Panc1 (cell line): ENCODE measurements around the gene TBC1D16. TPM values are rescaled to one million over a fixed set of nuclear protein-coding genes. Genes with fewer than 3 reads are reported as not detected.

ENCODE experiments used
- ATAC-seq: fragments of 200-7000 bp; cut with Tn5 transposase; 2 replicates; pipeline ENCODE4 v1.9.1; 2020; ENCODE audit warnings: mild to moderate bottlenecking, moderate library complexity
- BruUV-seq: library from RNA; stranded (reverse); fragments of 400-500 nt; replicated peaks from 2 replicates; lab custom pipeline; 2021; lab: Mats Ljungman, UMichigan
- CTCF ChIA-PET: fragments of 300-600 bp; sonication (Branson Sonifier 250); formaldehyde crosslinking; loops from one replicate; lab custom pipeline; 2022; ENCODE audit warnings: antibody characterized with exemption; lab: Charles Lee
- POLR2A ChIA-PET: fragments of 300-600 bp; sonication (Branson Sonifier 250); formaldehyde crosslinking; loops from one replicate; lab custom pipeline; 2022; ENCODE audit warnings: antibody characterized with exemption; lab: Charles Lee
- DNase-seq: peaks from one replicate; pipeline ENCODE4 v3.0.0-alpha.2; 2010; ENCODE audit warnings: low read depth, low spot score
- H3K27ac ChIP-seq: 2 replicates; pipeline ENCODE4 v1.5.1; 2011; ENCODE audit warnings: mild to moderate bottlenecking, low read length, inconsistent platforms
- H3K27me3 ChIP-seq: fragments of 200-500 bp; sonication (Bioruptor generic); 2 replicates; pipeline ENCODE4 v1.6.0; 2014; ENCODE audit warnings: low read length, inconsistent platforms; ENCODE audit not compliant: control insufficient read depth, insufficient read depth
- H3K36me3 ChIP-seq: fragments of 200-500 bp; sonication (Bioruptor generic); 2 replicates; pipeline ENCODE4 v1.5.1; 2014; ENCODE audit warnings: inconsistent platforms, mild to moderate bottlenecking, low read length, moderate library complexity; ENCODE audit not compliant: control insufficient read depth, insufficient read depth
- H3K4me1 ChIP-seq: 2 replicates; pipeline ENCODE4 v1.5.1; 2011; ENCODE audit warnings: inconsistent platforms, mild to moderate bottlenecking, low read length, moderate library complexity; ENCODE audit not compliant: control insufficient read depth, insufficient read depth
- H3K4me3 ChIP-seq, 2 experiments: 2 replicates each; pipeline ENCODE4 v1.5.1; 2011 to 2012; ENCODE audit warnings: low read depth in 2 of 2, low read length in 2 of 2, mild to moderate bottlenecking in 2 of 2, inconsistent platforms in 1 of 2, moderate library complexity in 1 of 2
- H3K9me3 ChIP-seq: fragments of 200-500 bp; sonication (Bioruptor generic); 2 replicates; pipeline ENCODE4 v1.5.1; 2014; ENCODE audit warnings: low read depth, mild to moderate bottlenecking, inconsistent platforms, low read length, moderate library complexity; ENCODE audit not compliant: control insufficient read depth, insufficient read depth
- POLR2AphosphoS5 ChIP-seq: IDR thresholded peaks from 2 replicates; pipeline ENCODE4 v1.6.1; 2012; ENCODE audit warnings: mild to moderate bottlenecking, low read depth, low read length, moderate library complexity
- REST ChIP-seq, 2 experiments: IDR thresholded peaks; 2 replicates each; pipeline ENCODE4 v1.6.1; 2011 to 2012; ENCODE audit warnings: low read depth in 2 of 2, control low read depth in 1 of 2, low read length in 1 of 2, mild to moderate bottlenecking in 1 of 2, moderate library complexity in 1 of 2; ENCODE audit not compliant: insufficient read depth in 1 of 2
- SIN3A ChIP-seq: IDR thresholded peaks from 2 replicates; pipeline ENCODE4 v1.6.1; 2012; ENCODE audit warnings: low read depth, mild to moderate bottlenecking, low read length, moderate library complexity, borderline replicate concordance; ENCODE audit not compliant: insufficient read depth
- TCF7L2 ChIP-seq: IDR thresholded peaks from 2 replicates; pipeline ENCODE4 v1.6.1; 2011; ENCODE audit warnings: mild to moderate bottlenecking, low read depth, low read length, inconsistent platforms
- in situ Hi-C: cut with HindIII; loops from 2 replicates; pipeline ENCODE4 v1.10.0; 2016; ENCODE audit warnings: low sequenced_read_pairs, low pct_unique_long_range_greater_than_20kb
- intact Hi-C: fragments of 100-400 bp; cut with micrococcal nuclease; formaldehyde crosslinking; loops from one replicate; pipeline ENCODE4 v1.10.0; 2022; ENCODE audit not compliant: unreplicated experiment
- total RNA-seq: library from RNA; stranded (reverse); gene quantifications from one replicate; pipeline ENCODE4 v1.2.1, GENCODE V29; 2021; ENCODE audit not compliant: unreplicated experiment
- TF ChIP-seq, protein P1 (sequence below): fragments of 450-650 bp; IDR thresholded peaks from 2 replicates; pipeline ENCODE4 v1.5.1; 2017; ENCODE audit warnings: mild to moderate bottlenecking

TBC1D16 gene
- total RNA-seq, 1 experiment from 2014 or later: 41.6 TPM

- no peak overlapping the region for H3K27ac ChIP-seq
- in situ Hi-C loops (no loop called here), intact Hi-C loops (no loop called here)
- H3K36me3 ChIP-seq: no peaks in the 10 kb centered on the region
- no peak for TF ChIP-seq POLR2AphosphoS5
- no peak for TF ChIP-seq TCF7L2
- TF ChIP-seq, protein P1, sequence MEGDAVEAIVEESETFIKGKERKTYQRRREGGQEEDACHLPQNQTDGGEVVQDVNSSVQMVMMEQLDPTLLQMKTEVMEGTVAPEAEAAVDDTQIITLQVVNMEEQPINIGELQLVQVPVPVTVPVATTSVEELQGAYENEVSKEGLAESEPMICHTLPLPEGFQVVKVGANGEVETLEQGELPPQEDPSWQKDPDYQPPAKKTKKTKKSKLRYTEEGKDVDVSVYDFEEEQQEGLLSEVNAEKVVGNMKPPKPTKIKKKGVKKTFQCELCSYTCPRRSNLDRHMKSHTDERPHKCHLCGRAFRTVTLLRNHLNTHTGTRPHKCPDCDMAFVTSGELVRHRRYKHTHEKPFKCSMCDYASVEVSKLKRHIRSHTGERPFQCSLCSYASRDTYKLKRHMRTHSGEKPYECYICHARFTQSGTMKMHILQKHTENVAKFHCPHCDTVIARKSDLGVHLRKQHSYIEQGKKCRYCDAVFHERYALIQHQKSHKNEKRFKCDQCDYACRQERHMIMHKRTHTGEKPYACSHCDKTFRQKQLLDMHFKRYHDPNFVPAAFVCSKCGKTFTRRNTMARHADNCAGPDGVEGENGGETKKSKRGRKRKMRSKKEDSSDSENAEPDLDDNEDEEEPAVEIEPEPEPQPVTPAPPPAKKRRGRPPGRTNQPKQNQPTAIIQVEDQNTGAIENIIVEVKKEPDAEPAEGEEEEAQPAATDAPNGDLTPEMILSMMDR: no peak
- no peak for TF ChIP-seq REST (IDR thresholded peaks at IDR 0.05; ENCODE audit: insufficient read depth in 1 of 2, low read depth in 2 of 2, low read length in 1 of 2)
- no peak for TF ChIP-seq SIN3A
- ATAC-seq (no peak), DNase-seq (no peak)
- peaks cover 10% of the 10 kb centered on the region for H3K4me1 ChIP-seq
- H3K9me3 ChIP-seq: no peaks in the 10 kb centered on the region
- H3K27me3 ChIP-seq: no peaks in the 10 kb centered on the region
- BruUV-seq: no TSS peak
- ChIA-PET CTCF (no interaction called here), POLR2A (no interaction called here)
- no peak overlapping the region for H3K4me3 ChIP-seq
Observed at GRCh38 chr17:79940459-79941087, 95.1 kb downstream of the TBC1D16 start.

GRCh38 chr17:79939755-79940458 is 95.8 kb downstream of the TBC1D16 start:
- ChIA-PET POLR2A (no interaction called here), CTCF (interaction anchor here (0.6 kb wide), 1 partner anchor 68 kb away, joined by 4 read pairs; no protein-coding TSS in a partner anchor)
- in situ Hi-C loops (no loop called here), intact Hi-C loops (no loop called here)
- Histone ChIP-seq H3K4me3 (no peak overlapping the region), H3K36me3 (no peaks in the 10 kb centered on the region), H3K4me1 (peaks cover 15% of the 10 kb centered on the region), H3K27ac (no peak overlapping the region), H3K9me3 (no peaks in the 10 kb centered on the region), H3K27me3 (no peaks in the 10 kb centered on the region)
- no peak for ATAC-seq
- DNase-seq: no peak
- TSS peak; percentile 60 for BruUV-seq
- TF ChIP-seq POLR2AphosphoS5 (no peak), TCF7L2 (no peak), REST (IDR thresholded peaks at IDR 0.05; ENCODE audit: insufficient read depth in 1 of 2, low read depth in 2 of 2, low read length in 1 of 2) (no peak), SIN3A (no peak)
- TF ChIP-seq, protein P1: no peak
